ENCODE measurements around the gene EYA4.

The EYA4 gene

DNA sequence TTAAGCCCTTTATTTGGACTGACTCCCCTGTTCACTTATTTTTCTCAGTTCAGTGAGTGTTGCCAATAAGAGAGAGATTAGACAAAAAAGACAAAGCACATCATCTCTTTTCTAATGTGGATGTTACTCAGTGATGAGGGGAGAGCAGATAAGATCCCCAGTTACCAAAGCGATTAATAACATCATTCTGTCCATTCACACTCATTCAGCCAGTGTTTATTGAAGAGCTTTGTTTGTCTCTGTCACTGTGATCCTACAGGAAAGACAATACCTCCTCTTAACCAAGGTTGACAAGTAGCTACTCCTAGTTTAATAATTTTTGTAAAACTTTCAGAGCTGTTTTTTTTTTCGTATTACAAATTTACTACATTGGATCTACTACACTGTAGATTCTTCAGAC, 163.0 kb downstream of the EYA4 start:
- no peak for DNase-seq (ENCODE audit: low read depth)

GRCh38 chr6:133404728-133405127, 163.6 kb downstream of the EYA4 start:
- no peak for DNase-seq (ENCODE audit: low read depth)

GRCh38 chr6:133407320-133408100, 166.4 kb downstream of the EYA4 start:
- DNase-seq (ENCODE audit: low read depth), result no peak

DNA sequence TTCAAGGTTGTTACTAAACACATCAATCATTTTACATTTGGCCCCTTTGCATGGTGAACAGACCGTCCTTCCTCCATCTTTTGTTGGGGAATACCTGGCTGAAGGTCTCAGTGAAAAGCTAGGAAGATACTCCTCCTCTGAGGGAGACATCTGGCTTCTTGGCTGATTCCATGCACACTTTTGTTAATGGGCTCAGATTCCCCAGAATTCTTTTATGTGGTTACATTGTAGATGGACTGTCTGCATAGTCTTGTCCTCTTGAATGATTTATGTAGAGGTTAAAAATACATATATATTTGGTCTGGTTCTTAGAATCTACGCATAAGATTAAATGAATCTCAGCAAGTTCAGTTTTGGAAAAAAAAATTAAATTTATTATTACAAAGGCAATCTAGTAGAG, 167.0 kb downstream of the EYA4 start:
- no peak for DNase-seq (ENCODE audit: low read depth)

DNA sequence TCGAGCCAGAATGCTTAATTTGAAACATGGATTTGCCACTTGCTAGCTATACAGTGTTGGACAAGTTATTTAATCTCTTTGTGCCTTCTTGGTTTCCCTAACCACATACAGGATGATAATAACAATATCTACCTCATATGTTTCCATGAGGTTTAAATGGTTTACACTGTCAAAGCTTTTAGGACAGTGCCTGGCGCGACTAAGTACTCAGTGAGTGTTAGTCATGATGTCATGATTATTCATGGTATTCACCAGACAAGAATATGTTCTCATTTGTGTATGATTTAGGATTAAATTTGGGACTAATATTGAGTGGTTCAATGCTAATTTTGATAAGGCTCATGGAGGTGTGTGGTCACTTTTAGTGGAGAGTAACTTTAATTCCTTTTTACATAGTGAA, 167.4 kb downstream of the EYA4 start:
- no peak for DNase-seq (ENCODE audit: low read depth)

GRCh38 chr6:133410638-133411435, 169.7 kb downstream of the EYA4 start:
- no peak for DNase-seq (ENCODE audit: low read depth)

GRCh38 chr6:133411757-133412156, 170.6 kb downstream of the EYA4 start:
- DNase-seq (ENCODE audit: low read depth), result no peak

GRCh38 chr6:133415262-133415661, 174.1 kb downstream of the EYA4 start:
- no peak for DNase-seq (ENCODE audit: low read depth)

GRCh38 chr6:133418108-133418507, 177.0 kb downstream of the EYA4 start:
- DNase-seq (ENCODE audit: low read depth), result no peak

DNA sequence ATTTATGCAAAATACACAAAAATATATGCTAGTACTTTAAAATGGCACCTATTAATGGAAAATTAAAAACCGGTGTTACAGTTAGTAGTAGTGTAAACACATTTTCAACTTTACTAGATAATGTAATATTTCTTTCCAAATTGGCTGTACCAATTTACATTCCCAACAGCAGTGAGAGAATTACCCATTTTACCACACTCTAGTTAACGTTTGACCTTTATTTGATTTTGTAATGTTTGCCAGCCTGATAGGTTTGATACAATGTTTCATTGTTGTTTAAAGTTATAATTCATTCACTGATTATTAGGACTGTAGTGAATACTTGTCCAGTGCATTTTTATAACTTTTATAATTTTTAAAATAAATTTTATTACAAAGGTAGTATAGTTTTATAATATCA, 182.1 kb downstream of the EYA4 start:
- no peak for DNase-seq (ENCODE audit: low read depth)

DNA sequence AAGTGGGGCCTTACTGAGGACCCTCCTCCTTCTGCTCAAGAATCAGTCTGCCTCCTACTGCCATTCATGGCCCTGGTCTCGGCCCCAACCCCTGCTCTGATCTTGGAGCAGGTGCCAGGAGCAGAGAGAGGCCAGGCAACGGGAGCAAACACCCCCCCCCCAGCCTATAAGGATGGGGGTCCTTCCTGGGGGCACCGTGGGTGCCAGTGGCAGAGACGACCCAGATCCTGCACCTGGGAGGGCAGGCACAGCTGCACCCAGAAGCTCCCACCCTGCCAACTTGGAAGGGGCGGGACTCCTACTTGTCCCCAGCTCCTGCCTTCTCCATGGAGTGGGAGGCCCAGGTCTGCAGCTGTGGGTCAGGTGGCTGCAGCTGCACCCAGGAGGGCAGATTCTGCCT, 183.2 kb downstream of the EYA4 start:
- no peak for DNase-seq (ENCODE audit: low read depth)

GRCh38 chr6:133426038-133426437, 184.9 kb downstream of the EYA4 start:
- no peak for DNase-seq (ENCODE audit: low read depth)

DNA sequence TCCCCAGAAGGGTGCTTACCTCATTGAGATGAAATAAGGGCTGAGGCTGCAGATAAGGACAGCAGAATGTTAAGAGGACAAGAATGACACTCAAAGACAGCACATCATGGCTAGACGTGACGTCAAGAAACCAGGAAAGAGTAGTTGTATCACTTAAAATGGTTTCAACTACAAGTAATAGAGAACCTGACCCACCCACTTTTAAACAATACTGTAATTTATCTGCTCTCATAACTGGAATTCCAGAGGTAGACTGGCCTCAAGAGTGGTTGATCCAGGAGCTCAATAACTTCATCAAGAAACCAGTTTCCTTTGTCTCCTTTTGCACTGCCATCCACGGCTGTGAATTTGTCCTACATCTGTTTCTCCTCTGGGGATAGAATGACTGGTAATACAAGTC, 187.1 kb downstream of the EYA4 start:
- no peak for DNase-seq (ENCODE audit: low read depth)

- no peak for DNase-seq (ENCODE audit: low read depth)
These were observed 189.4 kb downstream of the EYA4 start for GRCh38 chr6:133430530-133430929.

- no peak for DNase-seq (ENCODE audit: low read depth)
These were observed 189.9 kb downstream of the EYA4 start for GRCh38 chr6:133431031-133431430.

- DNase-seq (ENCODE audit: low read depth), result no peak
These were observed 191.1 kb downstream of the EYA4 start for GRCh38 chr6:133432021-133432989.

DNA sequence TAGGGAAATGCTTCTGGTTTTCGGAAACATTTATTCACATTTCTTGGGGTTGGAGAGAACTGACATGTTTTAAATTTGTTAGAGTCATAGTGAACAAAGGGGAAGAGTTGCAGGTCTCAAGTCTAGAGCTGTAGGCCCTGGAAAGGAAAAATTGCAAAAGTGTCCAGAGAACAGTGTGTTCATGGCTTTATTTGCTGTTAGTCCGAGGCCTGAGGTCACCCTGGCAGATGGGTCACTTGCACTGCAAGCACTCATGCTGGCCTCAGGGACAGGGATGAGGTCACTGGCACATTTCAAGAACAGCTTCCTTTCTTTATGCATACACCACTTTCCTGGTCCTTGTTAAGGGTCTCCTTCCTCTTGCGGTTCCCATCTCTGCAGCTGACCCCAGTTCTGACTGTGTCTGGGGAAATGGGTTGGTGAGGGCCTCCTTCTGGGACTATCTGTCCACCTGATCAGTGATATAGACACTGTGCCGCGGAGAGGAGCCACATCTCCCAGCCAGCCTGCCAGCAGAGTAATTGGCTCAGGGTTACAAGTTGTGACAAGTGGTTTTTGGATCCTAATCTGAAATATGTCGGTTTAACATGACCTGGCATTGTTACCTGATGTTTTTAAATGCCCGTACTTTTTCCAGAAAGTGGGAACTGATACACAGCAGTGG, 194.0 kb downstream of the EYA4 start:
- DNase-seq (ENCODE audit: low read depth), result no peak

GRCh38 chr6:133436652-133437051, 195.5 kb downstream of the EYA4 start:
- no peak for DNase-seq (ENCODE audit: low read depth)

DNA sequence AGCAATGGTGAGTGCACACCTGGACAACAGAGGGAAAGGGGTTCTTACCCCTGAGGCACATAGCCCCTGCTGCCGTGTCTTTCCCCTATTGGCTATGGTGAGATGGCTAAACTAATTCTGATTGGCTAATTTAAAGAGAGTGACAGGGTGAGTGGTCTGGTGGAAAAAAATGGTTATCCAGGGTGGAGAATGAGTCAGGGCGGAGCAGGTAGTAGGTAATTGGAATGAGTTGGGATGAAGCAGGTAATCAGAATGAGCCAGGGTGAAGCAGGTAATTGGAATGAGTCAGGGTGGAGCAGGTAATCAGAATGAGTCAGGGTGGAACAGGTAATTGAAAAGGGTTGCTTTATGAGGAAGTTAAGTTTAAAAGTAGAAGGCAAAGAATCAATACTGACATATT, 200.3 kb downstream of the EYA4 start:
- DNase-seq (ENCODE audit: low read depth), result no peak

DNA sequence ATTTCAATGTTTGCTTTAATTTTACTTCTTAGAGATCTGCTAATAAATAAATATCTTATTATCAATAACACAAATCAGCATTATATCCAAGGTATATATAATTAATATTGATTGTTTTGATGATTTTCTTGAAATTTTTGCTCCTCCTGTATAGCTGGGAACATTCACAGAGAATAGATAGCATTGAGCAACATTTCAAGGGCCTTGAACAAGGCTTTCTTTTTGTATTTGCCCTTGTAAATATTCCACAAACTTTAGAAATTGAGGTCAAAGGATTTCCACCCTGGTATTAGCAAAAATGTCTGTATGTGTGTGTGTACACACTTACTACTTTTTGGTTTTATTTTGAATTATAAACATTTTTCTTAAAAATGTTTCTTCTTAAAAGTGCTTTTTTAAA, 205.6 kb downstream of the EYA4 start:
- DNase-seq (ENCODE audit: low read depth), result no peak

DNA sequence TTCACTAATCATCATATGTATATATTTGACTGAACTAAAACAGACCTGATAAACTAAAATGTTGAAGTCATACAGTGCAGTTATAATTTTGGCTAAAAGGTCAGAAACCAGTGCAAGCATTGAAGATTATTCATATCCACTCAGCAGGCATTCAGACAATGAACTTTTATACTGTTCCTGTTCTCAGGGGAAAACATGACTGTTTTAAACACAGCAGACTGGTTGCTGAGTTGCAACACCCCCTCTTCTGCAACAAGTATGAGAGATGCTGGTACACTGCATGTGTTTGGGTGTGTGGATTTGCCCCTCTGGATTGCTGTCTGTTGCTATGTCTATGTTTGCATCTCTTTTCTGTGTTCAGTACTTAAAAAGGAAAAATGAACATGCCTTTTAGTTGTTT, 206.8 kb downstream of the EYA4 start:
- no peak for DNase-seq (ENCODE audit: low read depth)

GRCh38 chr6:133456439-133456838, 215.3 kb downstream of the EYA4 start:
- no peak for DNase-seq (ENCODE audit: low read depth)

All from CMK (cell line).